ENCODE measurements around the gene STT3A. TPM values are rescaled to one million over a fixed set of nuclear protein-coding genes. Genes with fewer than 3 reads are reported as not detected.
A peak's percentile ranks its signal among the peaks of the same experiment; 100 is the strongest.

Gene STT3A
- total and polyA plus RNA-seq, 2 donors (not counting 3 experiments of a cell fraction or from before 2014, with no cell fraction given) = 236 to 362 TPM

- H3K4me2 ChIP-seq (ENCODE audit: insufficient read depth, low read length) = no peak overlapping the region
- H3K36me3 ChIP-seq (ENCODE audit: control insufficient read depth in 2 of 2, extremely low read depth in 1 of 2, insufficient read depth in 2 of 2, low read length in 2 of 2) = no peaks in the 10 kb centered on the region
- FAIRE-seq (peak; percentile 70), DNase-seq (ENCODE audit: low read depth, low spot score) (no peak)
- ChIA-PET POLR2A (no interaction called here), CTCF (no interaction called here)
- no peaks in the 10 kb centered on the region for H4K20me1 ChIP-seq (replicated peaks; ENCODE audit: control insufficient read depth, extremely low read depth, insufficient read depth, low read length)
- dilution Hi-C loops (cut with MboI; ENCODE audit: extremely low pct_ligation_motif_present, low sequenced_read_pairs) = no loop called here
- no peak overlapping the region for H2AFZ ChIP-seq (ENCODE audit: low read depth, low read length)
- no peak overlapping the region for H3K27ac ChIP-seq (ENCODE audit: insufficient read depth, low read depth, low read length)
- no peaks in the 10 kb centered on the region for H3K9me3 ChIP-seq (replicated peaks; ENCODE audit: control insufficient read depth, insufficient read depth, low read length)
- no peaks in the 10 kb centered on the region for H3K27me3 ChIP-seq (ENCODE audit: control insufficient read depth in 2 of 2, insufficient read depth in 2 of 2, low read length in 2 of 2)
- no peaks in the 10 kb centered on the region for H3K4me1 ChIP-seq (ENCODE audit: control insufficient read depth, extremely low read depth, insufficient read depth, low read length)
- no peak for TF ChIP-seq MAX (IDR thresholded peaks at IDR 0.05; ENCODE audit: insufficient read depth, insufficient read length)
- no peak for TF ChIP-seq POLR2A (IDR thresholded peaks at IDR 0.05; ENCODE audit: low read depth, low read length)
- no peak for TF ChIP-seq GATA2 (IDR thresholded peaks at IDR 0.05; ENCODE audit: insufficient read depth, insufficient read length, low read depth, low read length)
- TF ChIP-seq FOS (IDR thresholded peaks at IDR 0.05; ENCODE audit: borderline replicate concordance, insufficient read depth, low read length) = no peak
- TF ChIP-seq MYC (IDR thresholded peaks at IDR 0.05; ENCODE audit: low read depth, low read length) = no peak
- no peak for TF ChIP-seq CTCF (IDR thresholded peaks at IDR 0.05; ENCODE audit: extremely low read depth in 1 of 2, insufficient read depth in 1 of 2, low read depth in 1 of 2, low read length in 2 of 2)
- no peak for TF ChIP-seq POLR2AphosphoS5 (IDR thresholded peaks at IDR 0.05; ENCODE audit: insufficient read depth, low read depth, low read length)
- no peak for TF ChIP-seq EZH2 (IDR thresholded peaks at IDR 0.05; ENCODE audit: borderline replicate concordance, low read depth, low read length, severe bottlenecking)
- H3K79me2 ChIP-seq (ENCODE audit: control insufficient read depth, insufficient read depth, low read length) = no peaks in the 10 kb centered on the region
- no peaks in the 10 kb centered on the region for H3K9me1 ChIP-seq (replicated peaks; ENCODE audit: control insufficient read depth, extremely low read depth, insufficient read depth, low read length)
- no TSS peak for BruUV-seq (replicated peaks)
- intact Hi-C loops (cut with micrococcal nuclease) = no loop called here
- no peak overlapping the region for H3K4me3 ChIP-seq (replicated peaks in 1 of 3; ENCODE audit: insufficient read depth in 1 of 3, low read depth in 1 of 3, low read length in 3 of 3)
- H3K9ac ChIP-seq (replicated peaks; ENCODE audit: extremely low read depth, insufficient read depth, low read length) = no peak overlapping the region
Measured at GRCh38 chr11:125562430-125562829, 30.2 kb upstream of the STT3A start.

All from endothelial cell of umbilical vein (primary cell).